H9 (cell line): ENCODE results near the gene HOMER3. TPM values are rescaled to one million over a fixed set of nuclear protein-coding genes. Genes with fewer than 3 reads are reported as not detected.

Experiments used
- DNase-seq: peaks from one replicate; pipeline ENCODE4 v3.0.0-alpha.2; 2017
- H2AFZ ChIP-seq: one replicate; pipeline ENCODE4 v1.6.1; 2013; ENCODE audit warnings: mild to moderate bottlenecking, low read length, control low read depth, moderate library complexity
- H2AK5ac ChIP-seq: 2 replicates; pipeline ENCODE4 v1.6.1; 2013; ENCODE audit warnings: low read length, control low read depth, mixed read lengths; ENCODE audit not compliant: insufficient read length
- H2BK120ac ChIP-seq: one replicate; pipeline ENCODE4 v1.6.1; 2013; ENCODE audit warnings: low read depth, mild to moderate bottlenecking, low read length, control low read depth, inconsistent platforms; ENCODE audit not compliant: poor library complexity, severe bottlenecking
- H2BK12ac ChIP-seq: 2 replicates; pipeline ENCODE4 v1.6.1; 2013; ENCODE audit warnings: low read length, control low read depth, mixed read lengths, low read depth; ENCODE audit not compliant: insufficient read length
- H2BK15ac ChIP-seq: 2 replicates; pipeline ENCODE4 v1.6.1; 2013; ENCODE audit warnings: low read depth, low read length, control low read depth
- H2BK20ac ChIP-seq: one replicate; pipeline ENCODE4 v1.6.1; 2013; ENCODE audit warnings: low read depth, mild to moderate bottlenecking, low read length, control low read depth, inconsistent platforms; ENCODE audit not compliant: poor library complexity, severe bottlenecking
- H2BK5ac ChIP-seq: 2 replicates; pipeline ENCODE4 v1.6.1; 2013; ENCODE audit warnings: low read length, control low read depth, mixed read lengths; ENCODE audit not compliant: insufficient read length
- H3K14ac ChIP-seq: 2 replicates; pipeline ENCODE4 v1.6.1; 2013; ENCODE audit warnings: low read length, control low read depth; ENCODE audit not compliant: insufficient read depth
- H3K18ac ChIP-seq: 2 replicates; pipeline ENCODE4 v1.6.1; 2013; ENCODE audit warnings: low read depth, mild to moderate bottlenecking, mixed read lengths, low read length, control low read depth; ENCODE audit not compliant: insufficient read length
- H3K23ac ChIP-seq: 2 replicates; pipeline ENCODE4 v1.6.1; 2013; ENCODE audit warnings: low read length, control low read depth, mixed read lengths, low read depth; ENCODE audit not compliant: insufficient read length
- H3K23me2 ChIP-seq: 2 replicates; pipeline ENCODE4 v1.6.1; 2013; ENCODE audit warnings: low read depth, mild to moderate bottlenecking, mixed read lengths, low read length, control low read depth; ENCODE audit not compliant: insufficient read length, poor library complexity, severe bottlenecking
- H3K27ac ChIP-seq: 2 replicates; pipeline ENCODE4 v1.5.1; 2013; ENCODE audit warnings: low read length, control low read depth, mixed read lengths, low read depth; ENCODE audit not compliant: insufficient read length
- H3K27me3 ChIP-seq: 2 replicates; pipeline ENCODE4 v1.6.1; 2013; ENCODE audit warnings: low read length, control low read depth, inconsistent platforms; ENCODE audit not compliant: insufficient read depth
- H3K4ac ChIP-seq: 2 replicates; pipeline ENCODE4 v1.6.1; 2013; ENCODE audit warnings: low read depth, mild to moderate bottlenecking, control low read depth, inconsistent platforms, low read length, moderate library complexity
- H3K4me1 ChIP-seq: 2 replicates; pipeline ENCODE4 v1.6.1; 2013; ENCODE audit warnings: low read length, control low read depth, inconsistent platforms; ENCODE audit not compliant: insufficient read depth
- H3K4me2 ChIP-seq: 2 replicates; pipeline ENCODE4 v1.6.1; 2013; ENCODE audit warnings: low read length, control low read depth, mixed read lengths; ENCODE audit not compliant: insufficient read length, insufficient read depth
- H3K56ac ChIP-seq: 2 replicates; pipeline ENCODE4 v1.6.1; 2013; ENCODE audit warnings: low read depth, mild to moderate bottlenecking, mixed read lengths, low read length, control low read depth; ENCODE audit not compliant: insufficient read length
- H3K79me1 ChIP-seq: 2 replicates; pipeline ENCODE4 v1.6.1; 2013; ENCODE audit warnings: low read depth, mild to moderate bottlenecking, moderate library complexity, low read length, control low read depth, inconsistent platforms; ENCODE audit not compliant: insufficient read depth, poor library complexity, severe bottlenecking
- H3K79me2 ChIP-seq: 2 replicates; pipeline ENCODE4 v1.6.1; 2013; ENCODE audit warnings: low read length, control low read depth, inconsistent platforms; ENCODE audit not compliant: insufficient read depth
- H3K9ac ChIP-seq: 2 replicates; pipeline ENCODE4 v1.6.1; 2013; ENCODE audit warnings: low read length, control low read depth, mixed read lengths; ENCODE audit not compliant: insufficient read length; ENCODE audit errors: extremely low read depth
- H3K9me3 ChIP-seq: one replicate; pipeline ENCODE4 v1.6.1; 2013; ENCODE audit warnings: low read depth, low read length, inconsistent platforms; ENCODE audit not compliant: control insufficient read depth
- H3T11ph ChIP-seq: one replicate; pipeline ENCODE4 v1.6.1; 2013; ENCODE audit warnings: mild to moderate bottlenecking, low read length, control low read depth, inconsistent platforms
- H4K20me1 ChIP-seq: one replicate; pipeline ENCODE4 v1.6.1; 2013; ENCODE audit not compliant: control insufficient read depth, insufficient read length, insufficient read depth
- H4K5ac ChIP-seq: 2 replicates; pipeline ENCODE4 v1.6.1; 2013; ENCODE audit warnings: low read depth, mild to moderate bottlenecking, mixed read lengths, low read length, control low read depth; ENCODE audit not compliant: insufficient read length
- H4K8ac ChIP-seq: replicated peaks from 2 replicates; pipeline ENCODE4 v1.6.1; 2013; ENCODE audit warnings: low read length, control low read depth, mixed read lengths, low read depth; ENCODE audit not compliant: insufficient read length
- H4K91ac ChIP-seq: 2 replicates; pipeline ENCODE4 v1.6.1; 2013; ENCODE audit warnings: low read depth, mild to moderate bottlenecking, moderate library complexity, mixed read lengths, low read length, control low read depth; ENCODE audit not compliant: insufficient read length
- H3K27ac Mint-ChIP-seq, 3 experiments: 2 replicates in 2 of 3; 3 replicates in 1 of 3; pipeline ENCODE4 v1.8.0; 2020 to 2021; ENCODE audit warnings: mixed read lengths in 3 of 3, mild to moderate bottlenecking in 1 of 3, moderate library complexity in 1 of 3
- H3K27me3 Mint-ChIP-seq: 2 replicates; pipeline ENCODE4 v1.8.0; 2021; ENCODE audit warnings: low read depth, mild to moderate bottlenecking, moderate library complexity, mixed read lengths
- H3K36me3 Mint-ChIP-seq, 3 experiments: 2 replicates in 2 of 3; 3 replicates in 1 of 3; pipeline ENCODE4 v1.8.0; 2020 to 2021; ENCODE audit warnings: low read depth in 3 of 3, mixed read lengths in 3 of 3; ENCODE audit not compliant: insufficient read depth in 1 of 3
- H3K4me1 Mint-ChIP-seq, 2 experiments: 2 replicates each; pipeline ENCODE4 v1.8.0; 2020; ENCODE audit warnings: mixed read lengths in 2 of 2
- H3K4me3 Mint-ChIP-seq, 2 experiments: 2 replicates in 1 of 2; 3 replicates in 1 of 2; pipeline ENCODE4 v1.8.0; 2020 to 2021; ENCODE audit warnings: mild to moderate bottlenecking in 2 of 2, mixed read lengths in 2 of 2, moderate library complexity in 1 of 2
- H3K9me3 Mint-ChIP-seq, 2 experiments: 2 replicates in 1 of 2; 3 replicates in 1 of 2; pipeline ENCODE4 v1.8.0; 2020; ENCODE audit warnings: mild to moderate bottlenecking in 2 of 2, mixed read lengths in 2 of 2, moderate library complexity in 1 of 2
- WGBS: extraction: QIAGEN DNeasy Blood & Tissue Kit; methylation state at CpG from one replicate; pipeline ENCODE4 v1.1.7; 2013; ENCODE audit warnings: missing lambda C conversion rate, low lambda C conversion rate, mixed read lengths; ENCODE audit not compliant: insufficient read length; ENCODE audit errors: extremely low coverage; 5-methylcytosine and 5-hydroxymethylcytosine counted together
- total RNA-seq: library from RNA; stranded (reverse); gene quantifications from 2 replicates; pipeline ENCODE4 v1.2.1, GENCODE V29; 2021
- TF ChIP-seq, protein P1 (sequence below): fragments of 200-600 bp; sonication (generic); conservative IDR thresholded peaks from 3 replicates; pipeline ENCODE4 v1.8.0; 2021; ENCODE audit warnings: antibody characterized with exemption, mild to moderate bottlenecking

HOMER3 gene
- total RNA-seq, 1 experiment from 2014 or later = 20.2 TPM

DNA sequence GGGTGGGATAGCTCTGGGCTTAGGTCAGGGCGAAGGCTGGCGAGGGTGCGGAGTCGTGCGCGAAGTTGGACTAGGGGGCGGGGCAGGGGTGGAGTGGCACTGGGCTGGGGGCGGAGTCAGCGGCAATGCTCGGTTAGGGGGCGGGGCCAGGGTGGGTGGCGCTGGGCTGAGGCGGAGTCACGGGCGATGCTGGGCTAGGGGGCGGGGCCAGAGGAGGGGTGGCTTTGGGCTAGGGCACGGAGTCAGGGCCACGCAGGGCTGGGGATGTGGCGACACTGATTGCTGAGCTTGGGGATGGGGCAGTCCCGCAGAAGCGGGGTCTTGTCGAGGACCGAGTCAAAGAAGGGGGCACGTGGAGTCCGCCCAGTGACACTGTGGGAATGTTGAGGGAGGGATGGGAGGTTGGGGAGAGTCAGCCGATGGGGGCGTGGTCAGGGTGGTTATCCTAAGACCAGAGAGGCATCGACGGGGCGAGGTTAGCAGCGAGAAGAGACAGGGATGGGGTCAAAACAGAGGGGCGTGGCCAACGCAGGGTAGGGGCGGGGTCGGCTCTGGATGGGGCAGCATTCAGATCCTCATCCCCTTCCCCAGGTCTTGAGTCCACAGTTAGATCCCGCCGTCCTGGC is 8.7 kb downstream of the HOMER3 start:
- H3K9me3 ChIP-seq = no peaks in the 10 kb centered on the region
- H3K56ac ChIP-seq = no peak overlapping the region
- DNase-seq = peak; percentile 99
- no peak overlapping the region for H3K4ac ChIP-seq
- peak overlapping the region; percentile 59 for H3K4me2 ChIP-seq
- H3K27ac ChIP-seq = no peak overlapping the region
- TF ChIP-seq, protein P1, sequence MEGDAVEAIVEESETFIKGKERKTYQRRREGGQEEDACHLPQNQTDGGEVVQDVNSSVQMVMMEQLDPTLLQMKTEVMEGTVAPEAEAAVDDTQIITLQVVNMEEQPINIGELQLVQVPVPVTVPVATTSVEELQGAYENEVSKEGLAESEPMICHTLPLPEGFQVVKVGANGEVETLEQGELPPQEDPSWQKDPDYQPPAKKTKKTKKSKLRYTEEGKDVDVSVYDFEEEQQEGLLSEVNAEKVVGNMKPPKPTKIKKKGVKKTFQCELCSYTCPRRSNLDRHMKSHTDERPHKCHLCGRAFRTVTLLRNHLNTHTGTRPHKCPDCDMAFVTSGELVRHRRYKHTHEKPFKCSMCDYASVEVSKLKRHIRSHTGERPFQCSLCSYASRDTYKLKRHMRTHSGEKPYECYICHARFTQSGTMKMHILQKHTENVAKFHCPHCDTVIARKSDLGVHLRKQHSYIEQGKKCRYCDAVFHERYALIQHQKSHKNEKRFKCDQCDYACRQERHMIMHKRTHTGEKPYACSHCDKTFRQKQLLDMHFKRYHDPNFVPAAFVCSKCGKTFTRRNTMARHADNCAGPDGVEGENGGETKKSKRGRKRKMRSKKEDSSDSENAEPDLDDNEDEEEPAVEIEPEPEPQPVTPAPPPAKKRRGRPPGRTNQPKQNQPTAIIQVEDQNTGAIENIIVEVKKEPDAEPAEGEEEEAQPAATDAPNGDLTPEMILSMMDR = no peak
- no peak overlapping the region for H3T11ph ChIP-seq
- Mint-ChIP-seq H3K27me3 (no peaks in the 10 kb centered on the region; the same call in none of the 2 replicates), H3K27ac (peak overlapping the region; percentile 89 to 97 (median 97); a peak in 6 of 7 replicates), H3K4me1 (peaks cover 4 to 13% of the 10 kb centered on the region in 2 experiments), H3K4me3 (peak overlapping the region; percentile 75 to 86), H3K36me3 (peaks cover 5 to 28% (median 15%) of the 10 kb centered on the region in 3 experiments), H3K9me3 (no peaks in the 10 kb centered on the region; a peak in 1 of 5 replicates)
- WGBS = no CpG with 5 or more reads among the region's 37 CpGs
- H2BK120ac ChIP-seq = no peak overlapping the region
- no peak overlapping the region for H2BK12ac ChIP-seq
- no peaks in the 10 kb centered on the region for H4K20me1 ChIP-seq
- no peak overlapping the region for H2AFZ ChIP-seq
- H2AK5ac ChIP-seq = no peak overlapping the region
- no peak overlapping the region for H4K91ac ChIP-seq
- H3K27me3 ChIP-seq = no peaks in the 10 kb centered on the region
- H4K8ac ChIP-seq = no peak overlapping the region
- no peak overlapping the region for H2BK15ac ChIP-seq
- H3K23me2 ChIP-seq = peaks cover 3% of the 10 kb centered on the region
- no peak overlapping the region for H3K18ac ChIP-seq
- no peak overlapping the region for H2BK20ac ChIP-seq
- H3K79me1 ChIP-seq = no peaks in the 10 kb centered on the region
- no peak overlapping the region for H3K9ac ChIP-seq
- H3K79me2 ChIP-seq = no peaks in the 10 kb centered on the region
- H3K23ac ChIP-seq = no peak overlapping the region
- H3K4me1 ChIP-seq = no peaks in the 10 kb centered on the region
- no peak overlapping the region for H2BK5ac ChIP-seq
- no peak overlapping the region for H4K5ac ChIP-seq
- H3K14ac ChIP-seq = no peak overlapping the region
